T-helper 2 cell (primary cell): ENCODE results near the gene ECHDC3.
"Not testable (repeated sequence)": the region's sequence is repeated elsewhere in the genome, so short reads cannot be mapped to it uniquely, and the experiment has no call there.

ENCODE experiments used
- DNase-seq, 5 experiments: peaks; one replicate each; pipeline versions ENCODE4 v3.0.0 to v3.0.0-alpha.2; 2012 to 2022

ECHDC3 gene

DNA sequence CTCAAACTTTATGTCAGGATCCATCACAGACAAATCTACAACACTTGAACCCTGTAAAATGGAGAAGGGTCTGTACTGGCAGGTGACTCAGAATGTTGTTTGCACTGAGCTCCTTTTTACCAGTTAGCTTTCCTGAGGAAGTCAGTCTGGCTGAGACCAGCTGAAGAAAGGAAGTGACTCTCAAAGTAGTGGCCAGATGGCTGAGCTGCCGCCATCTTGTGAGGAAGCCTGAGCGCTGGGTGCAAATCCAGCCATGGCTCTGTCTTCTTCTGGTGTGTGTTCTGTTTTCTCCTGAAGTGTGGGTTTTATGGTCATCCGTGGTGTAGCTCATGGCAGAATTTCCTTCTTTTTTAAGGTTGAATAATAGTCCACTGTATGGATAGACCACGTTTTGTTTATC is 25.5 kb upstream of the ECHDC3 start:
- DNase-seq, result no peak

GRCh38 chr10:11719496-11720259 is 22.5 kb upstream of the ECHDC3 start:
- DNase-seq, result no peak

DNA sequence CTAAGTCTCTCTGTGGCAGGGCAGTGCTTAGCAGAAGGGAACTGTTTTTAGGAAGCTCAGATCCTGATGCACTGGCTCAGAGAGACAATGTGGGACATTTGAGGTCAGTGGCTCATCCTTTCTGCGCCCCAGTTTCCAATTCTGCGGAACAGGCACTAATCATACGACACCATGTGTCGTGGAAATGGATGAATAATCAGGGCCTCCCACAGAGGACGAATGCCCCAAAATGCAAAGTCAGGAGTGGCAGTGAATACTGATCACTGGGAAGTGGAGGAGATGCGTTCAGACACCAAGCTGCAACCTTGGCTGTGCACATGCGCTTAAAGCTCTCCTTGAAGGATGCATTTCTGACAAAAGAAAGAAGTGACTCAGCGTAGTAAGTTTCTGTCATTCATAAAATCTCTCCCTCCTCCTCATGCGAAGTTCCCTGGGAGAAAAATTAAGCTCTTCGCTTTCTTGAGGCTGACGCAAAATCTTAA is 21.9 kb upstream of the ECHDC3 start:
- DNase-seq, result no peak

GRCh38 chr10:11721806-11722205 is 20.4 kb upstream of the ECHDC3 start:
- DNase-seq, result no peak

- DNase-seq, result no peak
Observed at GRCh38 chr10:11723359-11723758, 18.8 kb upstream of the ECHDC3 start.

DNA sequence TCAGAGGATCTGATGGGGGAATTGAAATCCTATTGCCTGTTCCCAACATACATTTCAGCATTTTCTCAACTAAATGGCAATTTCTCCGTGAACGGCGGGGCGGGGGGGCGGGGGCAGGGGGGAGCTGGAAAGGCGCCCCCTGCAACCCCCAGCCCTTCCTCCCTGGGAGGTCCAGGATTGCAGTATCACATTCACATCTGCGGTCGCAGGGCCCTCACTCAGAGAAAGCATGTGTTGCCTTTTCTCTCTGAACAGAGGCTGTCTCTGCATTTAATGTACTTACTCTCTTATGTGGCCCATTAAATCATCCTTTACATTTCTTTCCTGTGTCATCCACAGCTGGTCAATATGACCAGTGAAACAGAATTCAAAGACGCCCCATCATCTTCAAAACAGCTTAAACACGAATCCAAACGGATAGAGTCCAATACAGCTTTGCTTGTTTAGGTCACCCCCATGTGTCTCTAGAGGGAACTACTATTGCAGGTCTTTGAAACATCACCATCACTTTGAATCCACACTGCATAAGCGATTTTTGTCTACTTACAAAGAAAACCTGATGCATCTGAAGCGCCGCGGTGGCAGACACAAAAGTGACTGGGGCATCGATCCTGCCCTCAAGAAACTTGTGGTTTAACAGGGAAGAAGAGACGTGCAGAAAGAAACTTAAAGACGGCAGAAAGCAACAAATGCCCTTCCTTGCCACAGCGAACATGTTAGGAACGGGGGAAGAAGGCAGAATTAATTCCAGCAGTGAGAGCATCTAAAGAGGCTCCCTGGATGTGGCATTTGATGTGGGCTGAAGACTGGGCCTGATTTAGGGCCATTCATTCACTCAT is 17.0 kb upstream of the ECHDC3 start:
- peak in 1 of 5 experiments; percentile 30 for DNase-seq

GRCh38 chr10:11725912-11726311 is 16.3 kb upstream of the ECHDC3 start:
- DNase-seq, result no peak

DNA sequence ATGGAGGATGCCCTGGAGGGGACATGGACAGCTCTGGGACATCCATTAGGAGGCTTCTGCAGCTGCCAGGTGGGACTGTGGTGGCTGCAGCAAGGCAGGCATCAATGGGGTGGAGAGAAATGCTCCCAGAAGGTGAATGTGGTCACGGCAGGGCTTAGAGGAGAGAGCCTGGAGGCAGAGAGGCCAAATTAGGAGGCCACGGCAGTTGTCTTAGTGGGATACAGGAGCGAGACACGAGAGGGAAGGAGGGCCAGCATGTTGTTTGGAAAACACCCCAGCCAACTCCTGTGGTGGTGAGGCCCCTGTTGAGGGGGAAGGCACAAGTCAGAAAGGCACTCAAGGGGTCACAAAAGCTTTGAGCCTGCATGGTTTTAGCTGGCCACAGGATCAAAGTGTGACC is 14.6 kb upstream of the ECHDC3 start:
- no peak for DNase-seq

DNA sequence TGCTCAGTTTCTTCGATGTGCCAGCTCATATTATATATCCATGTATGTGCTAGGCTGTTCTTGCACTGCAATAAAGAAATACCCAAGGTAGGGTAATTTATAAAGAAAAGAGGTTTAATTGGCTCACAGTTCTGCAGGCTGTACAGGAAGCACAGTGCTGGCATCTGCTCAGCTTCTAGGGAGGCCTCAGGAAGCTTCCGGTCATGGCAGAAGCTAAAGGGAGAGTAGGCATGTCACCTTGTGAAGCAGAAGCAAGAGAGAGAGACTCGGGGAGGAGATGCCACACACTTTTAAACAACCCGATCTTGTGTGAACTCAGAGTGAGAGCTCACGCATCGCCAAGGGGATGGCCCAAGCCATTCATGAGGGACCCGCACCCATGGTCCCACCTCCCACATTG is 13.8 kb upstream of the ECHDC3 start:
- no peak for DNase-seq

DNA sequence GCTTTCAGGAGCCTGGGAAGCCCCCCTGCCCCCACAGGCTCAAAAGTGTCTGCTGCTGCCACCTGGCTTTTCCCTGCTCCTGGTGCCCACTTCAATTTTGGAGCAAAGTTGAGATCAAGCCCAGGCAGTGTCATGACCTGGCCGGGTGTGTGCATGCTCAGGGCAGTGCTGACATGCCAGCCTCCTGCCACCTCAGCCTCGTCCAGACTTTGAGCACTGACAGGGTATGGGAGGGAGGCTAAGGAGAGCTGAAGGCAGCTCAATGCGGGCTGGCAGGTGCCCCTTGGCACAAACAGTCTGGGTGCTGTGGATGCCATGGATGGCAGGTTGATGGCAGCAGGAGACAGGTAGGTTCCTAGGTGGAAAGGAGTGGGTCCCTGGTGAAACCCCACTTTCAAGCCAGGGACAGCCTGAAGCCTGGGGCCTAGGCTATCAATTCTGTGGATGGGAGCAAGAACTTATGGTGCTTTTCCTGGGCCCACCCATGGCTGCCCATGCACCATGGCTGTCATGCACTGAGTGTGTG is 12.3 kb upstream of the ECHDC3 start:
- no peak for DNase-seq

GRCh38 chr10:11730779-11731178 is 11.4 kb upstream of the ECHDC3 start:
- DNase-seq, result no peak

- DNase-seq, result not testable (repeated sequence)
Observed at GRCh38 chr10:11736767-11737166, 5.4 kb upstream of the ECHDC3 start.

- DNase-seq, result not testable (repeated sequence)
Observed at GRCh38 chr10:11737258-11738032, 4.7 kb upstream of the ECHDC3 start.

GRCh38 chr10:11740907-11741306 is 1.3 kb upstream of the ECHDC3 start:
- no peak for DNase-seq

DNA sequence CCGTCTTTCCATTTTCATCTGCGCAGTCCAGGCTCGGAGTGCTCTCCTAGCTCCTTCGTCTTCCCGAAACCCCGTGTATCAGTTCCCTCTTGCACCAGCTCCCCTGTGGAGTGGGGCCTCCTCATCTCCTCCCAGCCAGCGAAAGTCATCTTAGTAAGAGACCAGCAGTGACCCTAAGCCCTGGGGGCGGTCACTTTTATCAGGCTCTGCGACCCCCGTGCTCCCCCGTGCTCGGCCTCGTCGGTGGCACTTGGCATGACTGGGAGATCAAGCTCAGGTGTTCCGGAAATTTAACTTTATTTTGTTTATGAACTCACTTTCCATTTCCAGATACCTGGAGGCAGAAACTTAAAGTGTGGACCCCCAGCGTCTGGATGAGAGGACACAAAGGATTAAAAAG is 574 bp upstream of the ECHDC3 start:
- DNase-seq, result no peak

DNA sequence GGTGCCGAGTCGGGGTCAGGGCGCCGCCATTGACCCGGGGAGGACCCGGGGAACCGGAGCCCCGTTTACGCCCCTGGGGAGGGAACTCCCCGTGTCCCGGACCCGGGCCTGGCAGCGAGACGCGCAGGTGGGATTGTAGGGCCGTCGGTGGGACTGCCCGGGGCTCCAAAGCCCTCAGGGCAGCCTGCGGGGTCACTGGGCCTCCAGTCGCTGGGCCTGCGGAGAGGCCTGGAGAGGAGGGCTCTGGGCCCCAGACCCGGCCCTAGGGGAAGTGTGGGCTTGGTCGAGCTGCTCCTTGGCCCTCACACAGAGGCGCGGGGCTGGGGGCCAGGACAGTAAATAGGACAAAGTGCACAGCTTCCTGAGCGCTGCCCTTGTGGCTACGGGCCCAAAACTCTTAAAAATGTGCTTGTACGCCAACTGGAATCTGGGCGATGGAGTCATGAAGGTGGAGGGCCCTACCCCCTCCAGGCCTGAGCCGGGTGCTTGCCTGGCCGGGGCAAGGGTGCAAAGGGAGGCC is 657 bp downstream of the ECHDC3 start:
- DNase-seq, result no peak

- DNase-seq, result no peak
Observed at GRCh38 chr10:11743461-11744338, 1.5 kb downstream of the ECHDC3 start.

DNA sequence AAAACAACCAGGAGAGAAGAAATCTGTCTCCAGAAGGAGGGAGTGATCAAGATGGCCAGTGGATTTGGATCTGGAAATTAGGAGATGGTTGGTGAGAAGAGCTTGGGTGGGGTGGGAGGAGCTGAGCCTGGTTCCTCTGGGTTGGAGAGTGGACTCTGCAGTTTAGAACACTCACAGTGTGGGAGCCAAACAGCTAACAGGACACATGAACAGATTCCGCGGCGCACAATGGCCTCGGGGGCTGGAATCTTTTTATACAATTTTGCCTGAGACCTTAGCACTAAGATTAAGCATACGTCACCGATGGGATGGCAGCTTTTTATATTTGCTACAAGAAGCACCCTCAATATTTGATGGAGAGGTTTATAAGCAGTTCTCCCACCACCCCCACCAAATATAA is 2.9 kb downstream of the ECHDC3 start:
- DNase-seq, result no peak

GRCh38 chr10:11746883-11747539 is 4.8 kb downstream of the ECHDC3 start:
- no peak for DNase-seq

- DNase-seq, result no peak
Observed at GRCh38 chr10:11748866-11749265, 6.7 kb downstream of the ECHDC3 start.

GRCh38 chr10:11750420-11750819 is 8.2 kb downstream of the ECHDC3 start:
- DNase-seq, result no peak
